Coronary artery (tissue), 2 donors: ENCODE data around the gene HDAC9.

Source experiments
- DNase-seq: peaks from one replicate; pipeline ENCODE4 v3.0.0-alpha.2; 2017; ENCODE audit warnings: low spot score
- H3K27ac ChIP-seq, 2 donors: fragments of 200-600 bp; sonication (generic); one replicate each; pipeline ENCODE4 v1.5.1; 2016 to 2019
- H3K4me3 ChIP-seq: fragments of 200-600 bp; sonication (generic); 2 replicates; pipeline ENCODE4 v1.5.1; 2016; ENCODE audit warnings: mild to moderate bottlenecking, moderate library complexity
- CTCF ChIP-seq: fragments of 200-600 bp; sonication (generic); IDR thresholded peaks from one replicate; pipeline ENCODE4 v1.5.1; 2019; ENCODE audit warnings: antibody characterized with exemption

HDAC9 gene

GRCh38 chr7:18548534-18548933 is 53.0 kb downstream of the HDAC9 start:
- no peak overlapping the region for H3K4me3 ChIP-seq
- no peak for TF ChIP-seq CTCF
- no peak for DNase-seq
- H3K27ac ChIP-seq, result no peak overlapping the region

GRCh38 chr7:18550574-18550973 is 55.0 kb downstream of the HDAC9 start:
- H3K27ac ChIP-seq, result no peak overlapping the region
- TF ChIP-seq CTCF, result no peak
- H3K4me3 ChIP-seq, result no peak overlapping the region
- no peak for DNase-seq

- Histone ChIP-seq H3K4me3 (peak overlapping the region; percentile 24), H3K27ac (peak overlapping the region; percentile 40 to 77)
- DNase-seq, result no peak
Observed at GRCh38 chr7:18552316-18552916, 56.9 kb downstream of the HDAC9 start.

GRCh38 chr7:18552943-18553604 is 57.5 kb downstream of the HDAC9 start:
- H3K27ac ChIP-seq, result peak overlapping the region; percentile 40 to 77

More at GRCh38 chr7:18552316-18552916, 56.9 kb downstream of the HDAC9 start:
- no peak for TF ChIP-seq CTCF

GRCh38 chr7:18553605-18554003 is 58.1 kb downstream of the HDAC9 start:
- no peak for TF ChIP-seq CTCF
- peak overlapping the region; percentile 40 to 77 for H3K27ac ChIP-seq
- DNase-seq, result no peak
- no peak overlapping the region for H3K4me3 ChIP-seq

More at GRCh38 chr7:18552943-18553604, 57.5 kb downstream of the HDAC9 start:
- no peak for DNase-seq
- no peak for TF ChIP-seq CTCF
- peak overlapping the region; percentile 24 for H3K4me3 ChIP-seq

GRCh38 chr7:18555120-18555519 is 59.6 kb downstream of the HDAC9 start:
- Histone ChIP-seq H3K27ac (peak overlapping the region; percentile 33 to 82), H3K4me3 (no peak overlapping the region)
- no peak for TF ChIP-seq CTCF
- DNase-seq, result no peak

GRCh38 chr7:18555968-18556367 is 60.4 kb downstream of the HDAC9 start:
- no peak for DNase-seq
- Histone ChIP-seq H3K27ac (peak overlapping the region; percentile 33 to 82), H3K4me3 (no peak overlapping the region)
- TF ChIP-seq CTCF, result no peak
